Activated CD4-positive, alpha-beta T cell treated with anti-CD3 and anti-CD28 coated beads for 48 hours (primary cell): ENCODE results near the gene BMPR2.
A peak's percentile ranks its signal among the peaks of the same experiment; 100 is the strongest.

Experiments
- DNase-seq: peaks from one replicate; pipeline ENCODE4 v3.0.0-alpha.2; 2020

Gene BMPR2

DNA sequence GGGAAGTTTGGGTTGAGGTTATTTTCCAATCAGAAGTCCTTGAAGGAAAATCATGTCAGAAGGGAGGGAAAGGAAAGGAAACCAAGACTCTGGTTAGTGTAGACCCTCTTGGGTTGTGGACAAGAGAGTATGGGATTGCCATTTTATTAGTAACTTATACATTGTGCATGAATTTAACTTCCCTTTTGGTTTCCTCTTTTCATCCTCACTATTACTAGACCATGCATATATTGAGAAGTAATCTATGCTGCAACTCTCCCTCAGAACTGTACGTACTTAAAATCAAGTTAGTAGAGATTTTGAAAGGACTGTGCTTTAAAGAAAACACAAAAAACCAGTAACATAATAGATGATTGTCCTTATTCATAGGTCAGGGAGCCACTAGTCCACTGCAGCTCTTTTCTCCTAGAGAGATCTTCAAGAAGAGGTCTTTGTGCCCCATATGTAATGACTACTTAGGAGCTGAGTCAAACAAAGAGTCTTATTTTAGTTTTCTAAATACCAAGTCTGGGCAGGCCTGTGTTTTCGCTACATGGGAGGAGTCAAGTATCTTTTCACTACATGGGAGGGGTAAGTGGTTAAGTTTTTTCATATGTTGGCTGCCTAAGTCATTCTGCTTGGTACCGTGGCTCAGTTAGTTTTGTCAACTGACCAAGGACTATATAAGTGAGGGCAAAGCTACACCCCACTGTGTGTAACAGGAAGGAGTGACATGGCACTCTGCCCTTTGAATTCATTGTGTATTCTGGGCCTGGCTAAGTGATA is 233.4 kb downstream of the BMPR2 start:
- DNase-seq, result peak; percentile 29

DNA sequence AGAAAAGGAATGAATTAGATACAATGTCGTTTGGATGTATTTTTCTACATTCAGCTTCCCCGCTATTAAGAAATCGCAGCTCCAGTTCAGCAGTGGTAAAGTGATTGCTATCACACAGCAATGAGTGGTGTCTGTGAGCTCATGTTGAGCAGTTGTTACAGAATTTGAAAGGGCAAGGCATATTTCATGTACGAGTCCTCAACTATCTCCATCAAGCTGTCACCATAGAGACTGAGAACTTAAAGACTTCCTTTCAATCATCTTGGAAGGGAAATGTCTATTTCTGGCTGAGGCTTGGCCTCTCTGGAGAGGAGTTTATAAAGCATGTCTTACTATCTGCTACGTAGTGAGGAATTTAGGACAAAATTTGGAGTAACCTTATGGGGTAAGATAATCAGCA is 234.3 kb downstream of the BMPR2 start:
- DNase-seq, result no peak

DNA sequence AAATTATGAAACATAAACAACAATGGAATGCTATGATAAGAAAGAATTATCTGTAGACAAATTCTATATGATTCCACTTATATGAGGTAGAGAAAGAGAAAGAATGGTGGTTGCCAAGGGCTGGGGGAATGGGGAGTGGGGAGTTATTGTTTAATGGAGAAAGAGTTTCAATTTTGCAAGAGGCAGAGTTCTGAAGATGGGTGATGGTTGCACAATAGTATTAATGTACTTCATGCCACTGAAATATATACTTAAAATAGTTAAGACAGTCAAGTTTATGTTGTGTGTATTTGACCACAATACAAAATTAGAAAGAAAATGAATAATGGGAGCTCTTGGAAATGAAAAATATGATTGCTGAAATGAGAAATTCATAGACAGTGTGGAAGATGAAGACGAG is 236.0 kb downstream of the BMPR2 start:
- no peak for DNase-seq

DNA sequence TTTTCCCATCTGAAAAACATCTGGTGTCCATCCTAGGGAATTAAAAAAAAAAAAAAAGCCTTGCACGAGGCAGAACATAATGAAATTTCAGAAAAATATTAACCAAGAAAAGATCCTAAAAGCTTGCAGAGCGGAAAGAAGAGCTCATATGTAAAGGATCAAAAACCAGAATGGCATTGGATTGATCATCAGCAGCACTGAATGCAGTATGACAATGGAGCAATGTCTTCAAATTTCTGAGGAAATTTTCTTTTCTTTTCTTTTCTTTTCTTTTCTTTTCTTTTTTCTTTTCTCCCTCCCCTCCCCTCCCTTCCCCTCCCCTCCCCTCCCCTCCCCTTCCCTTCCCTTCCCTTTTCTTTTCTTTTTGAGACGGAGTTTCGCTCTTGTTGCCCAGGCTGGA is 237.4 kb downstream of the BMPR2 start:
- DNase-seq, result no peak
